Body of pancreas (tissue), 4 donors: ENCODE data around the gene MIGA1. TPM values are rescaled to one million over a fixed set of nuclear protein-coding genes. Genes with fewer than 3 reads are reported as not detected.

Experiments
- ATAC-seq: fragments of 150-250 bp; one replicate; pipeline ENCODE4 v1.9.1; 2016
- DNase-seq, 4 donors: peaks; one replicate each; pipeline ENCODE4 v3.0.0-alpha.2; 2019
- H3K27ac ChIP-seq, 4 donors: fragments of 200-600 bp; sonication (generic); 1 replicate in 3 of 4; 2 replicates in 1 of 4; pipeline versions ENCODE4 v1.5.1 to v1.6.1; 2016 to 2019; ENCODE audit warnings: mild to moderate bottlenecking in 1 of 4, mixed read lengths in 1 of 4, moderate library complexity in 1 of 4
- H3K27me3 ChIP-seq, 2 donors: fragments of 200-600 bp; sonication (generic); one replicate each; pipeline ENCODE4 v1.6.0; 2016; ENCODE audit warnings: mild to moderate bottlenecking in 1 of 2
- H3K36me3 ChIP-seq, 2 donors: fragments of 200-600 bp; sonication (generic); replicated peaks in 1 of 2; 2 replicates each; pipeline ENCODE4 v1.5.1; 2016; ENCODE audit warnings: low read depth in 2 of 2; ENCODE audit not compliant: insufficient read depth in 1 of 2
- H3K4me1 ChIP-seq: fragments of 200-600 bp; sonication (generic); one replicate; pipeline ENCODE4 v1.6.0; 2016
- H3K4me3 ChIP-seq, 2 donors: fragments of 200-600 bp; sonication (generic); 1 replicate in 1 of 2; 2 replicates in 1 of 2; pipeline ENCODE4 v1.5.1; 2016 to 2019
- H3K9me3 ChIP-seq, 3 donors: fragments of 200-600 bp; sonication (generic); 1 replicate in 2 of 3; 2 replicates in 1 of 3; pipeline ENCODE4 v1.5.1; 2016
- CTCF ChIP-seq, 7 experiments: fragments of 450-650 bp in 4 of 7; fragments of 200-600 bp in 3 of 7; sonication (generic) in 3 of 7; IDR thresholded peaks; one replicate each; pipeline ENCODE4 v1.5.1; 2016 to 2019; ENCODE audit warnings: antibody characterized with exemption in 7 of 7
- POLR2A ChIP-seq, 3 donors: fragments of 450-650 bp; IDR thresholded peaks; one replicate each; pipeline ENCODE4 v1.6.1; 2016; ENCODE audit warnings: antibody characterized with exemption in 3 of 3, mild to moderate bottlenecking in 2 of 3
- WGBS, 2 donors: methylation state at CpG; one replicate each; pipeline ENCODE4 v1.1.5; 2017; 5-methylcytosine and 5-hydroxymethylcytosine counted together
- intact Hi-C: fragments of 100-400 bp; cut with DNase I; formaldehyde crosslinking; loops from one replicate; pipeline ENCODE4 v1.15.1; 2023
- total RNA-seq, 2 donors: library from RNA; depleted of rRNA; stranded (reverse); fragments of >200 nt; gene quantifications; one replicate each; pipeline ENCODE4 v1.1.0, GENCODE V29; 2016

The MIGA1 gene
- total RNA-seq, 2 donors from 2014 or later: 6.6 to 10.4 TPM

- H3K4me1 ChIP-seq: no peaks in the 10 kb centered on the region
- H3K9me3 ChIP-seq: no peaks in the 10 kb centered on the region
- intact Hi-C loops: no loop called here
- no peak overlapping the region for H3K4me3 ChIP-seq
- ATAC-seq (no peak), DNase-seq (no peak)
- TF ChIP-seq CTCF (IDR thresholded peaks at IDR 0.05) (no peak), POLR2A (IDR thresholded peaks at IDR 0.05) (no peak)
- H3K27ac ChIP-seq: no peak overlapping the region
- WGBS, 2 donors: 93 to 100% methylated on average over 1 of the region's 1 CpG
- H3K36me3 ChIP-seq: no peaks in the 10 kb centered on the region
- H3K27me3 ChIP-seq: no peaks in the 10 kb centered on the region
Observed at GRCh38 chr1:77850082-77850481, 70.6 kb downstream of the MIGA1 start.

GRCh38 chr1:77857552-77857951 is 78.1 kb downstream of the MIGA1 start:
- 83 to 89% methylated on average over 4 of the region's 4 CpGs for WGBS, 2 donors
- H3K4me1 ChIP-seq: no peaks in the 10 kb centered on the region
- H3K4me3 ChIP-seq: no peak overlapping the region
- H3K27me3 ChIP-seq: no peaks in the 10 kb centered on the region
- ATAC-seq (no peak), DNase-seq (no peak)
- H3K36me3 ChIP-seq: no peaks in the 10 kb centered on the region
- H3K9me3 ChIP-seq: no peaks in the 10 kb centered on the region
- intact Hi-C loops: no loop called here
- no peak overlapping the region for H3K27ac ChIP-seq
- TF ChIP-seq POLR2A (IDR thresholded peaks at IDR 0.05): no peak
- no peak for TF ChIP-seq CTCF (IDR thresholded peaks at IDR 0.05)

GRCh38 chr1:77858725-77859124 is 79.3 kb downstream of the MIGA1 start:
- Histone ChIP-seq H3K9me3 (no peaks in the 10 kb centered on the region), H3K4me1 (no peaks in the 10 kb centered on the region), H3K36me3 (no peaks in the 10 kb centered on the region), H3K27me3 (no peaks in the 10 kb centered on the region), H3K4me3 (no peak overlapping the region), H3K27ac (no peak overlapping the region)
- DNase-seq: no peak
- no peak for TF ChIP-seq POLR2A (IDR thresholded peaks at IDR 0.05)
- TF ChIP-seq CTCF (IDR thresholded peaks at IDR 0.05): no peak
- no peak for ATAC-seq
- WGBS, 2 donors: 95 to 100% methylated on average over 3 of the region's 3 CpGs
- intact Hi-C loops: no loop called here

- H3K9me3 ChIP-seq: no peaks in the 10 kb centered on the region
- intact Hi-C loops: no loop called here
Observed at GRCh38 chr1:77859248-77859647, 79.8 kb downstream of the MIGA1 start.

More at GRCh38 chr1:77859248-77859647, 79.8 kb downstream of the MIGA1 start:
- whole genome bisulfite sequencing, 2 donors: 71 to 75% methylated on average over 2 of the region's 2 CpGs
- Histone ChIP-seq H3K4me1 (no peaks in the 10 kb centered on the region), H3K4me3 (no peak overlapping the region), H3K27ac (no peak overlapping the region), H3K36me3 (no peaks in the 10 kb centered on the region), H3K27me3 (no peaks in the 10 kb centered on the region)
- DNase-seq: no peak
- no peak for ATAC-seq
- TF ChIP-seq POLR2A (IDR thresholded peaks at IDR 0.05) (no peak), CTCF (IDR thresholded peaks at IDR 0.05) (no peak)
